Psoas muscle (tissue), 8 donors: ENCODE data around the gene ZNF398. TPM values are rescaled to one million over a fixed set of nuclear protein-coding genes. Genes with fewer than 3 reads are reported as not detected.

ENCODE experiments used
- ATAC-seq, 4 donors: fragments of 200-7000 bp; cut with Tn5 transposase; one replicate each; pipeline ENCODE4 v1.9.1; 2020; ENCODE audit warnings: moderate library complexity in 3 of 4, mild to moderate bottlenecking in 2 of 4
- DNase-seq, 2 donors: peaks; one replicate each; pipeline ENCODE4 v3.0.0-alpha.2; 2020
- H3K27ac ChIP-seq: fragments of 200-600 bp; one replicate; pipeline ENCODE4 v1.8.0; 2022
- H3K27me3 ChIP-seq, 3 donors: fragments of 200-600 bp in 1 of 3; one replicate each; pipeline versions ENCODE4 v1.6.1 to v1.8.0; 2013 to 2022; ENCODE audit warnings: low read length in 2 of 3, mild to moderate bottlenecking in 2 of 3, moderate library complexity in 1 of 3; ENCODE audit not compliant: insufficient read depth in 3 of 3
- H3K36me3 ChIP-seq, 2 donors: fragments of 200-600 bp in 1 of 2; one replicate each; pipeline versions ENCODE4 v1.6.1 to v1.8.0; 2013 to 2022; ENCODE audit warnings: low read depth in 1 of 2, mild to moderate bottlenecking in 1 of 2, moderate library complexity in 1 of 2; ENCODE audit not compliant: insufficient read depth in 1 of 2
- H3K4me1 ChIP-seq: fragments of 200-600 bp; one replicate; pipeline ENCODE4 v1.8.0; 2022
- H3K4me3 ChIP-seq: fragments of 200-600 bp; one replicate; pipeline ENCODE4 v1.8.0; 2022; ENCODE audit warnings: mild to moderate bottlenecking
- H3K9me3 ChIP-seq: fragments of 200-600 bp; one replicate; pipeline ENCODE4 v1.8.0; 2022
- WGBS, 3 donors: extraction: QIAGEN DNeasy Blood & Tissue Kit; methylation state at CpG; one replicate each; pipeline versions ENCODE4 v1.1.6 to v1.1.7; 2013; 5-methylcytosine and 5-hydroxymethylcytosine counted together
- intact Hi-C, 2 donors: fragments of 100-400 bp; cut with DNase I; formaldehyde crosslinking; loops; one replicate each; pipeline versions ENCODE4 v1.11.0 to v1.14.2; 2022
- polyA plus RNA-seq, 3 donors: library from polyadenylated mRNA; stranded (reverse); fragments of 200-250 nt; gene quantifications; one replicate each; pipeline ENCODE4 v1.2.3, GENCODE V29; 2013
- total RNA-seq, 4 donors: library from RNA; stranded (reverse); fragmentation: NEBNext Ultra II Directional in 2 of 4; extraction: Animal tissue kit (Norgen Biotek cat#: 25700) in 2 of 4; gene quantifications; one replicate each; pipeline versions ENCODE4 v1.2.1 to v1.2.4, GENCODE V29; 2021 to 2023
- TF ChIP-seq, protein P1 (sequence below): fragments of 200-600 bp; IDR thresholded peaks from one replicate; pipeline ENCODE4 v1.8.0; 2022; ENCODE audit warnings: antibody characterized with exemption
- donor health status: healthy with polysubstance abuse.
- donor health status: DM: no; HTN: no; CAD: no; lungs with moderate emphysema.
- donor health status: Bipolar disorder and iron deficiency.
- donor health status: healthy.
- donor health status: DM: yes; HTN: yes; CAD: no.
- donor health status: DM: no; HTN: no; CAD: no.
- donor health status: DM: no; HTN: no; CAD: no.
- donor health status: DM: yes; HTN: yes; CAD: no.

ZNF398 gene
- total and polyA plus RNA-seq, 7 donors = 2.8 to 12.4 (median 7.8) TPM

GRCh38 chr7:149210551-149210950, 63.3 kb downstream of the ZNF398 start:
- DNase-seq (peak in 1 of 2 donors; percentile 19), ATAC-seq (peak in 1 of 4 donors; percentile 42)
- Histone ChIP-seq H3K4me1 (no peaks in the 10 kb centered on the region), H3K4me3 (no peak overlapping the region), H3K9me3 (no peaks in the 10 kb centered on the region), H3K27ac (no peak overlapping the region), H3K27me3 (no peaks in the 10 kb centered on the region), H3K36me3 (peaks cover 8 to 99% of the 10 kb centered on the region in 2 donors)
- 64 to 71% (median 67%) methylated on average over 11 of the region's 11 CpGs for WGBS, 3 donors
- TF ChIP-seq, protein P1, sequence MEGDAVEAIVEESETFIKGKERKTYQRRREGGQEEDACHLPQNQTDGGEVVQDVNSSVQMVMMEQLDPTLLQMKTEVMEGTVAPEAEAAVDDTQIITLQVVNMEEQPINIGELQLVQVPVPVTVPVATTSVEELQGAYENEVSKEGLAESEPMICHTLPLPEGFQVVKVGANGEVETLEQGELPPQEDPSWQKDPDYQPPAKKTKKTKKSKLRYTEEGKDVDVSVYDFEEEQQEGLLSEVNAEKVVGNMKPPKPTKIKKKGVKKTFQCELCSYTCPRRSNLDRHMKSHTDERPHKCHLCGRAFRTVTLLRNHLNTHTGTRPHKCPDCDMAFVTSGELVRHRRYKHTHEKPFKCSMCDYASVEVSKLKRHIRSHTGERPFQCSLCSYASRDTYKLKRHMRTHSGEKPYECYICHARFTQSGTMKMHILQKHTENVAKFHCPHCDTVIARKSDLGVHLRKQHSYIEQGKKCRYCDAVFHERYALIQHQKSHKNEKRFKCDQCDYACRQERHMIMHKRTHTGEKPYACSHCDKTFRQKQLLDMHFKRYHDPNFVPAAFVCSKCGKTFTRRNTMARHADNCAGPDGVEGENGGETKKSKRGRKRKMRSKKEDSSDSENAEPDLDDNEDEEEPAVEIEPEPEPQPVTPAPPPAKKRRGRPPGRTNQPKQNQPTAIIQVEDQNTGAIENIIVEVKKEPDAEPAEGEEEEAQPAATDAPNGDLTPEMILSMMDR = no peak
- intact Hi-C loops = no loop called here

DNA sequence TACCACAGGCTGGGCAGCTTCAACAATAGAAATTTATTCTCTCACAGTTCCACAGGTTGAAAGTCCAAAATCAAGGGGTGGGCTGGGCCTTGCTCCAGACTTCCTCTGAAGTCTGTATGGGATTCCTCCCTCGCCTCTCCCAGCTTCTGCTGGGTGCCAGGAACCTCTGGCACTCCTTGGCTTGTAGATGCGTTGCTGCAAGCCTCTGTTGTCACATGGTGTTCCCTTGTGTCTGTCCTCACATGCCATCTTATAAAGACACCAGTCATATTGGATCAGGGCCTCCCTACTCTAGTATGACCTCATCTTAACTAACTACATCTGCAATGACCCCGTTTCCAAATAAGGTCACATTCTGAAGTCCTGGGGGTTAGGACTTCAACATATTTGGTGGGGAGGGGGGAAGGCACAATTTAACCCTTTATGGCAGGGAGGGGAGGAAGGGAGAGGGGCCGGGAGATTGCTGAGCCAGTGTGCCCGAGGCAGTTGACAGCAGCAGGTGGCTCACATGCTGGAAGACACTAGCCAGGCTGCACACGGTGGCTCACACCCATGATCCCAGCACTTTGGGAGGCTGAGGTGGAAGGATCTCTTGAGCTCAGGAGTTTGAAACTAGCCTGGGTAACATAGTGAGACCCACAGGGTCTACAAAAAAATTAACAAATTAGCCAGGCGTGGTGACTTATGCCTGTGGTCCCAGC, 66.9 kb downstream of the ZNF398 start:
- no peak for DNase-seq
- TF ChIP-seq, protein P1 = no peak
- Histone ChIP-seq H3K27ac (no peak overlapping the region), H3K4me1 (no peaks in the 10 kb centered on the region), H3K9me3 (no peaks in the 10 kb centered on the region), H3K27me3 (no peaks in the 10 kb centered on the region), H3K36me3 (peaks cover 4 to 100% of the 10 kb centered on the region in 2 donors), H3K4me3 (no peak overlapping the region)
- WGBS, 3 donors = 37 to 51% (median 43%) methylated on average over 7 of the region's 7 CpGs
- intact Hi-C loops = no loop called here
- ATAC-seq = peak; percentile 69 to 91 (median 89)

DNA sequence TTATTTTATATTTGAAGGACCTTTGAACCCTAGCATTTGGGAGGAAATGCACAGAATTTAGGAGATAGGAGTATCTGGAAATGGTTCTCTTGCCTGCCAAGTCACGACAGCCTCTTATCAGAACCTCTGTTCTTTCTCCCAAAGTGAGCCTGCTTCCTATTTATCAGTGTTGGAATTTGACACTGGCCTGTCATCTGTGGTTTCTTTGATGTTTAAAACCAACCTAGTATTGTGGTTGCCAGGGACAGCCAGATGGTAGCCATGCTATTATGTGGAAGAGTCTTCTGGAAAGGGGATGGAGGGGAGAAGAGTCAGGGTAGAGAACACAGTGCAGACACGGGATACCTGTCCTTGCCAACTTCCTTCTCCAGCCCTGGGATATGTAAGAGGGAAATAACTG, 69.1 kb downstream of the ZNF398 start:
- 85 to 88% (median 87%) methylated on average over 2 of the region's 2 CpGs for WGBS, 3 donors
- ATAC-seq = no peak
- peaks cover 4 to 100% of the 10 kb centered on the region in 2 donors for H3K36me3 ChIP-seq

DNA sequence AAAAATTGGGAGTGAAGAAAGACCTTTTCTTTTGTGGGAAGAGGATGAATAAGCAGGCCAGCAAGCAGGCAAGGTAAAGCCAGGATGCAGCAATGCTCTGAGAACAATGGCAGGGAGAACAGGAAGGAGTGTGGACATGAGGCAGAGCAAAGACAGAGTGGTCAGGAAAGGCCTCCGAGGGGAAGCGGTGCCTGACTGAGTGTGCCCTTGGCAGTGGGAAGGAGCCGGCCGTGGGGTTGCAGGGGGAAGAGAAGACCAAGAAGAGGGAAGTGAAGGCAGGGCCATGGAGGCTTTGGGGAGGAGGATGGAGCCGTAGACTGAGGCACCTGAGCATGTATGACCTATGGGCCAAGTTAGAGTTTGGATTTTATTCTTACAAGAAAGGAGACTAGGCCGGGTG, 70.3 kb downstream of the ZNF398 start:
- no peak overlapping the region for H3K27ac ChIP-seq
- no peak overlapping the region for H3K4me3 ChIP-seq
- H3K4me1 ChIP-seq = no peaks in the 10 kb centered on the region
- intact Hi-C loops = no loop called here
- TF ChIP-seq, protein P1 = no peak
- H3K36me3 ChIP-seq = peaks cover 4 to 98% of the 10 kb centered on the region in 2 donors
- H3K27me3 ChIP-seq = no peaks in the 10 kb centered on the region
- 89 to 95% (median 91%) methylated on average over 6 of the region's 6 CpGs for WGBS, 3 donors
- DNase-seq = peak in 1 of 2 donors; percentile 11
- ATAC-seq = no peak
- no peaks in the 10 kb centered on the region for H3K9me3 ChIP-seq

More for the DNA sequence above, 69.1 kb downstream of the ZNF398 start:
- Histone ChIP-seq H3K4me3 (no peak overlapping the region), H3K9me3 (no peaks in the 10 kb centered on the region), H3K27me3 (no peaks in the 10 kb centered on the region), H3K4me1 (no peaks in the 10 kb centered on the region), H3K27ac (no peak overlapping the region)
- DNase-seq = no peak
- intact Hi-C loops = no loop called here
- TF ChIP-seq, protein P1 = no peak
